GM18907 (cell line): ENCODE measurements around the gene ZBTB24.

ENCODE experiments used
- ATAC-seq: cut with Tn5 transposase; IDR thresholded peaks from one replicate; pipeline ENCODE4 v1.9.1; 2021; ENCODE audit warnings: mild to moderate bottlenecking, moderate library complexity; ENCODE audit not compliant: unreplicated experiment

Gene ZBTB24

GRCh38 chr6:109434456-109434855 is 48.6 kb downstream of the ZBTB24 start:
- no peak for ATAC-seq

DNA sequence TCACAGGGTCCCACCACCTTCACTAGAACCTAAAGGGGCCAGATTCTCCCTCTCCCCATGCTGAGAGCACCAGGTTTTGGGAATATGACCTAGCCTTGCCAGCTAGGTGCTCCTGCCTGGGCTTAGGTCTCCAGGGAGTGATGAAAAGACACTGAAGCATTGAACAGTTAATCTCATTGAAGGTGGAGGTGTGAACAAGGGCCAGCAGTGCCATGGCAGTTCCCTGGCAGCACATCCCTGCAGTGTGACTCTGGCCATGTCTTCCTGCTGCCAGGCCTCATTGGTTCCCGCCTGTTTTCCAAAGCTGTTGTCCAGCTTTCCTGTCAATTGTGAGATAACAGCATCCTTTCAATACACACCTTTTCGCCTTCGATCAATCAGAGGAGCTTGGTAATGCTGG is 53.5 kb downstream of the ZBTB24 start:
- no peak for ATAC-seq

DNA sequence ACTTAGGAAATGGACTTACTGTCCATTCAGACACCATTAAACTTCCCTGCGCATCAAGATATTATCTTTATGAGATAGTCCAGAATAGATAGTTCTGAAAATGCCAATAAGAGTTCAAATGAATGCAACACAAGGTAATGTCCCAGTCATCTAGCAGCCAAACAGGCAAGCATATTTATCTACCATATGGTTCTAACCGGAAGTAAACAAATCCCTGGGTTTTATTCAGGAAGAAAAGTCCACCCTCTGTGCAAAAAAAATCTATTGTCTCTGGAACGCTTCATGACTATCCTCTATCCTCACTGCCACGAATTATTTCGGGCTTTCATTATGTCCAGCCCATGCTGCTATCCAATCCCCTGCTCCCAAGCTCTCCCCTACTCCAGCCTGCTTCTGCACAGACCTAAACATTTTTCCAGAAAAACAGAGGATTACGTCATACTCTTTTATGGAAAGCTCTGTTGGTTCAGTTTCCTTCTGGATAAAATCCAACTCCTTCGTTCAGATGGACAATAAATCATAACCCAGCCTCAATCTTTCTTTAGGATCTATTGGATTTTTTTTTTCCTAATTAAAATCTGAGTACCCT is 54.0 kb downstream of the ZBTB24 start:
- ATAC-seq = no peak

- ATAC-seq = no peak
Observed at GRCh38 chr6:109424946-109425345, 58.1 kb downstream of the ZBTB24 start.

GRCh38 chr6:109421184-109421583 is 61.8 kb downstream of the ZBTB24 start:
- ATAC-seq = no peak

- no peak for ATAC-seq
Observed at GRCh38 chr6:109420751-109421150, 62.3 kb downstream of the ZBTB24 start.

DNA sequence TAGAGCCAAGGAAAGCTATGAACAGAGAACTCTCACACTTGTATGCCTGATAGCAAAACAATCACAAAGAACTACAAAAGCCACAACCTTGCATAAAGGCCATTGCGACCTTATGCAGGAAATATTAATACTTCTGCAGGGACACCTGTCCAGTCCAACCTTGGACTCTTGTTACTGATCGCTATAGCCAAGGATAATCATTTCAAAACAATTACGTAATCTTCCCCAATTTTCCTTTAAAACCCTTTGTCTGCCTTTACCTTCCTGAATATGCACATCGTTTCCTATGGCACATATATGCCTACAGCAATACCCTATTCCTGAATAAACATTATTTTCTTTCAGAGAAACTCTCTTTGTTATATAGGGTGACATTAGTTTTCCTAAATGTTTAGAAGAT is 65.4 kb downstream of the ZBTB24 start:
- ATAC-seq = no peak
